ENCODE measurements around the gene KCNIP2.

Gene KCNIP2

GRCh38 chr10:101886521-101887312 lies 43.1 kb upstream of the KCNIP2 start:
- DNase-seq (ENCODE audit: low read depth), result no peak
- no peak for TF ChIP-seq CTCF (IDR thresholded peaks at IDR 0.05; ENCODE audit: low read length, missing control alignments)
- no peak overlapping the region for H3K4me3 ChIP-seq (replicated peaks; ENCODE audit: low read depth, low read length)

- TF ChIP-seq CTCF (IDR thresholded peaks at IDR 0.05; ENCODE audit: low read length, missing control alignments), result no peak
Observed at GRCh38 chr10:101881036-101881774, 37.6 kb upstream of the KCNIP2 start.

DNA sequence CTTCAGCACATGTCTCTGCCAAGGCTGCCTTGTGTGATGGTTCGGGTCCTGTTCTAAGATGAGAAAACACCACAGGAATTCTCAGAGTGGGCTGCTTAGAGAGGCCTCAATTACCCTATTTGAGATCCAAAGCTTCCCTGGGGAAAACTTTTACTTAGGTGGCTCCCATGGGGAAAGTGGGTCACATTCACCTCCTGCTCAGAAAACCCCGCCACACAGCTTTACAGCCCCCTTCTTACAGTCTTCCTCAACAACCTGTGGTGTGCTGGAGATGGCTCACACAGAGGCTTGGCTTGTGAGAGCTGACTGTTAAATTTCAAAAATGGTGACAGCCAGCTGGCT lies 36.6 kb upstream of the KCNIP2 start:
- no peak for TF ChIP-seq CTCF (IDR thresholded peaks at IDR 0.05; ENCODE audit: low read length, missing control alignments)
- DNase-seq (ENCODE audit: low read depth), result no peak
- no peak overlapping the region for H3K4me3 ChIP-seq (replicated peaks; ENCODE audit: low read depth, low read length)

More at GRCh38 chr10:101881036-101881774, 37.6 kb upstream of the KCNIP2 start:
- no peak for DNase-seq (ENCODE audit: low read depth)
- no peak overlapping the region for H3K4me3 ChIP-seq (replicated peaks; ENCODE audit: low read depth, low read length)

GRCh38 chr10:101879456-101880231 lies 36.0 kb upstream of the KCNIP2 start:
- DNase-seq (ENCODE audit: low read depth), result peak; percentile 46
- TF ChIP-seq CTCF (IDR thresholded peaks at IDR 0.05; ENCODE audit: low read length, missing control alignments), result no peak
- no peak overlapping the region for H3K4me3 ChIP-seq (replicated peaks; ENCODE audit: low read depth, low read length)

GRCh38 chr10:101878869-101879268 lies 35.3 kb upstream of the KCNIP2 start:
- TF ChIP-seq CTCF (IDR thresholded peaks at IDR 0.05; ENCODE audit: low read length, missing control alignments), result no peak
- DNase-seq (ENCODE audit: low read depth), result no peak
- no peak overlapping the region for H3K4me3 ChIP-seq (replicated peaks; ENCODE audit: low read depth, low read length)

DNA sequence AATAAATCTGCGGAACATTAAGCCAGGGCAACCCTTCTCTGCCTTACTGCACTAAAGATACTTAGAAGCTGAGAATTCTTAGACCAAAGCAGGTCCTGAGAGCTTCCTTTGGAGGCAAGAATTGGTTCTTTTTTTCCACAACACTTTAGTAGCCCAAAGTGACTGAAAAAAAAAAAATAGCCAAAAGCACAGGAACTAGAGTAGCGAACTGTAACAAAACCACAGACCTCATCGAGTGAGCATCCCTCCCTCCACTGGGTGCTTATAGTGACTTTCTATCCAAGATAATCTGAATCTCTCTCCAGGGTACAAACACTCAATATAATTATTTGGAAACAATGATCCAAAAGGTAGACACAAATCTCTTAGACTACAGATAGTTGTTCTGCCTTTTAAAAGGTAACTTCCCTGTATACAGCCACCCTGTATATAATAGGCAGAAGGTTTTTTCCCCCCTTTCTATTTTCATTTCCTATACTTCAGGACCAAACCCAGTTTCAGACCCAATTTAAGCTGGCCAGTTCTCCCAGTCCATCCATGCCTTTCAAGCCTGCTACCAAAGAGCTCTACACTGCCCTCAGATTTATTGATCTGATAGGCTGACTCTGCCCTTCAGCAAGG lies 31.6 kb upstream of the KCNIP2 start:
- no peak for TF ChIP-seq CTCF (IDR thresholded peaks at IDR 0.05; ENCODE audit: low read length, missing control alignments)
- no peak overlapping the region for H3K4me3 ChIP-seq (replicated peaks; ENCODE audit: low read depth, low read length)
- DNase-seq (ENCODE audit: low read depth), result no peak

All from fibroblast of pulmonary artery (primary cell).